HepG2 (cell line): ENCODE data around the gene ZFP90. TPM values are rescaled to one million over a fixed set of nuclear protein-coding genes. Genes with fewer than 3 reads are reported as not detected.

ENCODE experiments used
- ATAC-seq: fragments of 200-7000 bp; cut with Tn5 transposase; 3 replicates; pipeline ENCODE4 v1.9.1; 2020; ENCODE audit warnings: mild to moderate bottlenecking, moderate library complexity
- BruUV-seq: library from RNA; stranded (reverse); fragments of 400-500 nt; replicated peaks from 2 replicates; lab custom pipeline; 2021; lab: Mats Ljungman, UMichigan
- CTCF ChIA-PET: fragments of 300-600 bp; formaldehyde crosslinking; extraction: SDS; loops from one replicate; lab custom pipeline; 2021; ENCODE audit warnings: low total read pairs, inconsistent platforms, low intra/inter-chr PET ratio; lab: Yijun Ruan, JAX
- POLR2A ChIA-PET: fragments of 350-600 bp; sonication (Branson Sonifier 250); formaldehyde crosslinking; loops from one replicate; lab custom pipeline; 2020; ENCODE audit warnings: antibody characterized with exemption, inconsistent platforms; lab: Yijun Ruan, JAX
- DNase-seq: peaks from one replicate; pipeline ENCODE4 v3.0.0-alpha.2; 2015; ENCODE audit warnings: low spot score
- FAIRE-seq: peaks from 3 replicates; lab custom pipeline; 2011; peaks lifted over from hg19 to GRCh38; lab: Jason Lieb, UNC
- H2AFZ ChIP-seq: one replicate; pipeline ENCODE4 v1.6.1; 2011; ENCODE audit warnings: low read length, inconsistent platforms
- H3K27ac ChIP-seq: fragments of 300-600 bp; 3 replicates; pipeline ENCODE4 v1.8.0; 2011; ENCODE audit warnings: mixed run types, mild to moderate bottlenecking, mixed read lengths, low read length, inconsistent platforms; ENCODE audit not compliant: insufficient read depth; ENCODE audit errors: extremely low read length
- H3K27me3 ChIP-seq, 2 experiments: fragments of 200-600 bp in 1 of 2; 2 replicates in 1 of 2; 3 replicates in 1 of 2; pipeline versions ENCODE4 v1.6.0 to v1.8.0; 2011; ENCODE audit warnings: low read length in 2 of 2, mild to moderate bottlenecking in 2 of 2, moderate library complexity in 2 of 2, inconsistent platforms in 1 of 2; ENCODE audit not compliant: insufficient read depth in 2 of 2, control insufficient read depth in 1 of 2
- H3K36me3 ChIP-seq, 2 experiments: fragments of 200-600 bp in 1 of 2; replicated peaks in 1 of 2; 2 replicates in 1 of 2; 3 replicates in 1 of 2; pipeline versions ENCODE4 v1.5.1 to v1.8.0; 2011; ENCODE audit warnings: low read length in 2 of 2, inconsistent platforms in 1 of 2; ENCODE audit not compliant: insufficient read depth in 2 of 2, control insufficient read depth in 1 of 2
- H3K4me1 ChIP-seq: 2 replicates; pipeline ENCODE4 v1.5.1; 2012; ENCODE audit warnings: low read length, inconsistent platforms; ENCODE audit not compliant: insufficient read depth
- H3K4me2 ChIP-seq: 2 replicates; pipeline ENCODE4 v1.6.0; 2011; ENCODE audit warnings: low read depth, low read length, inconsistent platforms
- H3K4me3 ChIP-seq, 3 experiments: fragments of 200-600 bp in 1 of 3; sonication (generic), shearing (Covaris generic) in 1 of 3; replicated peaks in 1 of 3; 2 replicates each; pipeline ENCODE4 v1.5.1; 2011 to 2016; ENCODE audit warnings: low read length in 3 of 3, inconsistent platforms in 2 of 3, low read depth in 2 of 3, mild to moderate bottlenecking in 2 of 3, control low read depth in 1 of 3, mixed read lengths in 1 of 3; ENCODE audit not compliant: insufficient read depth in 1 of 3
- H3K79me2 ChIP-seq: one replicate; pipeline ENCODE4 v1.6.1; 2011; ENCODE audit warnings: low read length, inconsistent platforms; ENCODE audit not compliant: insufficient read depth
- H3K9ac ChIP-seq: 2 replicates; pipeline ENCODE4 v1.6.0; 2011; ENCODE audit warnings: mild to moderate bottlenecking, low read depth, low read length, inconsistent platforms; ENCODE audit not compliant: insufficient read depth
- H3K9me3 ChIP-seq: 2 replicates; pipeline ENCODE4 v1.5.1; 2012; ENCODE audit warnings: mild to moderate bottlenecking, low read length
- H4K20me1 ChIP-seq: 2 replicates; pipeline ENCODE4 v1.6.0; 2011; ENCODE audit warnings: inconsistent platforms, mild to moderate bottlenecking, low read length, moderate library complexity; ENCODE audit not compliant: insufficient read depth
- ADNP ChIP-seq: sonication (generic); formaldehyde crosslinking; IDR thresholded peaks from 2 replicates; pipeline ENCODE4 v1.4.0; 2020; ENCODE audit warnings: missing genetic modification reagents
- BHLHE40 ChIP-seq: IDR thresholded peaks from 2 replicates; pipeline ENCODE4 v1.6.1; 2011; ENCODE audit warnings: low read length, improper control_type of control experiment
- CBX1 ChIP-seq: IDR thresholded peaks from one replicate; pipeline ENCODE4 v1.6.1; 2016; ENCODE audit warnings: antibody characterized with exemption, low read depth
- HNRNPH1 ChIP-seq: fragments of 200-400 bp; formaldehyde crosslinking; optimal IDR thresholded peaks from 2 replicates; pipeline ENCODE3; 2017; ENCODE audit warnings: mild to moderate bottlenecking, low read depth, low read length
- MXD1 ChIP-seq: sonication (generic); formaldehyde crosslinking; IDR thresholded peaks from 2 replicates; pipeline ENCODE4 v1.4.0; 2020; ENCODE audit warnings: mild to moderate bottlenecking, missing genetic modification reagents
- RELA ChIP-seq: sonication (generic); formaldehyde crosslinking; IDR thresholded peaks from 2 replicates; pipeline ENCODE4 v1.4.0; 2020; ENCODE audit warnings: missing genetic modification reagents
- TRIM24 ChIP-seq: sonication (generic); formaldehyde crosslinking; IDR thresholded peaks from 2 replicates; pipeline ENCODE4 v1.8.0; 2022; ENCODE audit warnings: mild to moderate bottlenecking, missing genetic modification reagents
- ZNF7 ChIP-seq: IDR thresholded peaks from 2 replicates; pipeline ENCODE4 v1.6.1; 2016; ENCODE audit warnings: missing biosample characterization, missing genetic modification reagents
- ZNF883 ChIP-seq: sonication (generic); formaldehyde crosslinking; IDR thresholded peaks from 2 replicates; pipeline ENCODE4 v1.5.1; 2020; ENCODE audit warnings: mild to moderate bottlenecking, missing genetic modification reagents; ENCODE audit errors: not compliant biosample characterization
- WGBS: methylation state at CpG from one replicate; pipeline ENCODE4 v1.1.6; 2017; ENCODE audit warnings: low lambda C conversion rate; 5-methylcytosine and 5-hydroxymethylcytosine counted together
- in situ Hi-C: cut with HindIII; loops from 2 replicates; pipeline ENCODE4 v1.10.0; 2017; ENCODE audit warnings: low pct_unique_long_range_greater_than_20kb; ENCODE audit not compliant: extremely low pct_ligation_motif_present
- intact Hi-C: fragments of 100-400 bp; cut with micrococcal nuclease; formaldehyde crosslinking; loops from one replicate; pipeline ENCODE4 v1.10.0; 2022; ENCODE audit not compliant: unreplicated experiment
- polyA plus RNA-seq, 8 experiments: library from polyadenylated mRNA; depleted of rRNA in 3 of 8; stranded (reverse) in 7 of 8; unstranded in 1 of 8; fragments of >200 nt; fragmentation: Illumina TruSeq in 4 of 8; extraction: Trizol in 4 of 8; gene quantifications; 2 replicates each; pipeline versions ENCODE4 v1.2.1 to v1.2.3, GENCODE V29; 2011 to 2016; ENCODE audit warnings: low read depth in 4 of 8, missing spikeins in 1 of 8, mixed read lengths in 1 of 8; ENCODE audit not compliant: insufficient read depth in 1 of 8
- total RNA-seq, 5 experiments: library from RNA; depleted of rRNA; stranded (reverse); fragments of >200 nt; fragmentation: Illumina TruSeq; extraction: Trizol; gene quantifications; 2 replicates each; pipeline ENCODE4 v1.2.3, GENCODE V29; 2016; ENCODE audit warnings: low read depth in 1 of 5

The ZFP90 gene
- total and polyA plus RNA-seq, 2 of the 13 experiments (the other 11 are each of a cell fraction or from before 2014, with no cell fraction given), result 17.6 to 18.9 TPM

- Histone ChIP-seq H3K4me3 (no peak overlapping the region), H3K4me2 (no peak overlapping the region), H3K9me3 (no peaks in the 10 kb centered on the region), H3K79me2 (no peaks in the 10 kb centered on the region), H3K27ac (no peak overlapping the region), H3K4me1 (peaks cover 40% of the 10 kb centered on the region), H3K9ac (no peak overlapping the region), H4K20me1 (no peaks in the 10 kb centered on the region), H2AFZ (no peak overlapping the region), H3K27me3 (no peaks in the 10 kb centered on the region), H3K36me3 (no peaks in the 10 kb centered on the region)
- ATAC-seq (no peak), DNase-seq (no peak), FAIRE-seq (no peak)
- intact Hi-C loops, result loop anchor here (10.0 kb wide), 1 partner anchor 611 kb away; the partner anchor contains the start of genes CHTF8 and UTP4
- WGBS, result 50% methylated on average over 10 of the region's 10 CpGs
- in situ Hi-C loops, result no loop called here
- no TSS peak for BruUV-seq
- POLR2A ChIA-PET, result no interaction called here
- TF ChIP-seq RELA (no peak), ZNF883 (CRISPR knock-in tag) (no peak), ZNF7 (CRISPR knock-in tag) (peak; percentile 94), MXD1 (CRISPR knock-in tag) (no peak), BHLHE40 (0 out of 2 replicates have a peak, but pooled peaks have one; percentile 7), CBX1 (no peak), ADNP (no peak), HNRNPH1 (no peak), TRIM24 (CRISPR knock-in tag) (no peak)
- CTCF ChIA-PET, result no interaction called here
Observed at GRCh38 chr16:68524069-68524820, 14.8 kb upstream of the ZFP90 start.
